IPS DF 6.9 (cell line): Measurements from ENCODE around the gene EIF2A.

Experiments used
- DNase-seq: peaks from one replicate; pipeline ENCODE4 v3.0.0-alpha.2; 2013; ENCODE audit warnings: low read depth, low spot score
- H3K27ac ChIP-seq: one replicate; pipeline ENCODE4 v1.5.1; 2013; ENCODE audit warnings: low read length, control low read depth
- H3K27me3 ChIP-seq: 2 replicates; pipeline ENCODE4 v1.6.1; 2013; ENCODE audit warnings: mild to moderate bottlenecking, low read length; ENCODE audit not compliant: control insufficient read depth, insufficient read depth
- H3K36me3 ChIP-seq: 2 replicates; pipeline ENCODE4 v1.6.1; 2013; ENCODE audit warnings: low read length; ENCODE audit not compliant: control insufficient read depth, insufficient read depth
- H3K4me1 ChIP-seq: 2 replicates; pipeline ENCODE4 v1.6.1; 2013; ENCODE audit warnings: low read length; ENCODE audit not compliant: control insufficient read depth, insufficient read depth
- H3K4me3 ChIP-seq: 2 replicates; pipeline ENCODE4 v1.5.1; 2013; ENCODE audit warnings: mild to moderate bottlenecking, low read length
- H3K9me3 ChIP-seq: 2 replicates; pipeline ENCODE4 v1.6.1; 2013; ENCODE audit warnings: low read length, inconsistent platforms; ENCODE audit not compliant: control insufficient read depth, insufficient read depth
- WGBS: extraction: QIAGEN DNeasy Blood & Tissue Kit; methylation state at CpG from one replicate; pipeline ENCODE4 v1.1.7; 2013; ENCODE audit warnings: mixed read lengths, missing lambda C conversion rate; ENCODE audit not compliant: insufficient read length, insufficient coverage; 5-methylcytosine and 5-hydroxymethylcytosine counted together

Gene EIF2A

GRCh38 chr3:150635526-150635925 lies 88.9 kb downstream of the EIF2A start:
- WGBS: no CpG with 5 or more reads among the region's 1 CpG
- Histone ChIP-seq H3K27ac (no peak overlapping the region), H3K4me3 (no peak overlapping the region), H3K36me3 (no peaks in the 10 kb centered on the region), H3K27me3 (no peaks in the 10 kb centered on the region), H3K9me3 (no peaks in the 10 kb centered on the region), H3K4me1 (no peaks in the 10 kb centered on the region)
- no peak for DNase-seq
